ENCODE data around the gene BST2. TPM values are rescaled to one million over a fixed set of nuclear protein-coding genes. Genes with fewer than 3 reads are reported as not detected.

Gene BST2
- total RNA-seq, 1 experiment from 2014 or later = 22.8 TPM

DNA sequence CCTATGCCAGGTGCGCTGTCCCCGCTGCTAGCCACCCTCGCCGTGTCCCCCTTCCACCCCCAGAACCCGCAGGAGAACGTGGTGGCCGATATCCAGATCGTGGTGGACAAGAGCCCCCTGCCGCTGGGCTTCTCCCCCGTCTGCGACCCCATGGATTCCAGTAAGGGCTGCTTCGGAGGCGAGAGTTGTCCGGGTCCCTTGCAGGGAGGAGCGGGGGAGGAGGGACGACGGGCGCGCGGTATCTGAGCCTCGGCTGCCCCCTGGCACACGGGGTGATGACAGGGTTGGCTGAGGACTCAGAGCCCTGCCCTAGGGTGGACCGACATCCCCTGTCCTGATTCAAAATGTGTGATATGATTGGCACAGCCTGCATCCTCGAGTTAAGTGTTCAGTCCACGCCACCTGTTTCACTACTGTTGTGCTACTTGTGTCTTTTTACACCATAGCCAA is 15.1 kb upstream of the BST2 start (continued):
- TF ChIP-seq, protein P1, sequence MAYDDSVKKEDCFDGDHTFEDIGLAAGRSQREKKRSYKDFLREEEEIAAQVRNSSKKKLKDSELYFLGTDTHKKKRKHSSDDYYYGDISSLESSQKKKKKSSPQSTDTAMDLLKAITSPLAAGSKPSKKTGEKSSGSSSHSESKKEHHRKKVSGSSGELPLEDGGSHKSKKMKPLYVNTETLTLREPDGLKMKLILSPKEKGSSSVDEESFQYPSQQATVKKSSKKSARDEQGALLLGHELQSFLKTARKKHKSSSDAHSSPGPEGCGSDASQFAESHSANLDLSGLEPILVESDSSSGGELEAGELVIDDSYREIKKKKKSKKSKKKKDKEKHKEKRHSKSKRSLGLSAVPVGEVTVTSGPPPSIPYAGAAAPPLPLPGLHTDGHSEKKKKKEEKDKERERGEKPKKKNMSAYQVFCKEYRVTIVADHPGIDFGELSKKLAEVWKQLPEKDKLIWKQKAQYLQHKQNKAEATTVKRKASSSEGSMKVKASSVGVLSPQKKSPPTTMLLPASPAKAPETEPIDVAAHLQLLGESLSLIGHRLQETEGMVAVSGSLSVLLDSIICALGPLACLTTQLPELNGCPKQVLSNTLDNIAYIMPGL (CRISPR knock-in tag; IDR thresholded peaks at IDR 0.05) = 0 out of 2 replicates have a peak, but pooled peaks have one; percentile 19
- TF ChIP-seq FOXP1 (CRISPR knock-in tag; IDR thresholded peaks at IDR 0.05; ENCODE audit: borderline replicate concordance) = no peak
- TF ChIP-seq, protein P2, sequence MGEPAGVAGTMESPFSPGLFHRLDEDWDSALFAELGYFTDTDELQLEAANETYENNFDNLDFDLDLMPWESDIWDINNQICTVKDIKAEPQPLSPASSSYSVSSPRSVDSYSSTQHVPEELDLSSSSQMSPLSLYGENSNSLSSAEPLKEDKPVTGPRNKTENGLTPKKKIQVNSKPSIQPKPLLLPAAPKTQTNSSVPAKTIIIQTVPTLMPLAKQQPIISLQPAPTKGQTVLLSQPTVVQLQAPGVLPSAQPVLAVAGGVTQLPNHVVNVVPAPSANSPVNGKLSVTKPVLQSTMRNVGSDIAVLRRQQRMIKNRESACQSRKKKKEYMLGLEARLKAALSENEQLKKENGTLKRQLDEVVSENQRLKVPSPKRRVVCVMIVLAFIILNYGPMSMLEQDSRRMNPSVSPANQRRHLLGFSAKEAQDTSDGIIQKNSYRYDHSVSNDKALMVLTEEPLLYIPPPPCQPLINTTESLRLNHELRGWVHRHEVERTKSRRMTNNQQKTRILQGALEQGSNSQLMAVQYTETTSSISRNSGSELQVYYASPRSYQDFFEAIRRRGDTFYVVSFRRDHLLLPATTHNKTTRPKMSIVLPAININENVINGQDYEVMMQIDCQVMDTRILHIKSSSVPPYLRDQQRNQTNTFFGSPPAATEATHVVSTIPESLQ (CRISPR knock-in tag; IDR thresholded peaks at IDR 0.05) = no peak
- TF ChIP-seq ZNF416 (CRISPR knock-in tag; IDR thresholded peaks at IDR 0.05) = no peak
- TF ChIP-seq, protein P3, sequence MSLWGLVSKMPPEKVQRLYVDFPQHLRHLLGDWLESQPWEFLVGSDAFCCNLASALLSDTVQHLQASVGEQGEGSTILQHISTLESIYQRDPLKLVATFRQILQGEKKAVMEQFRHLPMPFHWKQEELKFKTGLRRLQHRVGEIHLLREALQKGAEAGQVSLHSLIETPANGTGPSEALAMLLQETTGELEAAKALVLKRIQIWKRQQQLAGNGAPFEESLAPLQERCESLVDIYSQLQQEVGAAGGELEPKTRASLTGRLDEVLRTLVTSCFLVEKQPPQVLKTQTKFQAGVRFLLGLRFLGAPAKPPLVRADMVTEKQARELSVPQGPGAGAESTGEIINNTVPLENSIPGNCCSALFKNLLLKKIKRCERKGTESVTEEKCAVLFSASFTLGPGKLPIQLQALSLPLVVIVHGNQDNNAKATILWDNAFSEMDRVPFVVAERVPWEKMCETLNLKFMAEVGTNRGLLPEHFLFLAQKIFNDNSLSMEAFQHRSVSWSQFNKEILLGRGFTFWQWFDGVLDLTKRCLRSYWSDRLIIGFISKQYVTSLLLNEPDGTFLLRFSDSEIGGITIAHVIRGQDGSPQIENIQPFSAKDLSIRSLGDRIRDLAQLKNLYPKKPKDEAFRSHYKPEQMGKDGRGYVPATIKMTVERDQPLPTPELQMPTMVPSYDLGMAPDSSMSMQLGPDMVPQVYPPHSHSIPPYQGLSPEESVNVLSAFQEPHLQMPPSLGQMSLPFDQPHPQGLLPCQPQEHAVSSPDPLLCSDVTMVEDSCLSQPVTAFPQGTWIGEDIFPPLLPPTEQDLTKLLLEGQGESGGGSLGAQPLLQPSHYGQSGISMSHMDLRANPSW (CRISPR knock-in tag; conservative IDR thresholded peaks at IDR 0.05; ENCODE audit: low read depth) = no peak

DNA sequence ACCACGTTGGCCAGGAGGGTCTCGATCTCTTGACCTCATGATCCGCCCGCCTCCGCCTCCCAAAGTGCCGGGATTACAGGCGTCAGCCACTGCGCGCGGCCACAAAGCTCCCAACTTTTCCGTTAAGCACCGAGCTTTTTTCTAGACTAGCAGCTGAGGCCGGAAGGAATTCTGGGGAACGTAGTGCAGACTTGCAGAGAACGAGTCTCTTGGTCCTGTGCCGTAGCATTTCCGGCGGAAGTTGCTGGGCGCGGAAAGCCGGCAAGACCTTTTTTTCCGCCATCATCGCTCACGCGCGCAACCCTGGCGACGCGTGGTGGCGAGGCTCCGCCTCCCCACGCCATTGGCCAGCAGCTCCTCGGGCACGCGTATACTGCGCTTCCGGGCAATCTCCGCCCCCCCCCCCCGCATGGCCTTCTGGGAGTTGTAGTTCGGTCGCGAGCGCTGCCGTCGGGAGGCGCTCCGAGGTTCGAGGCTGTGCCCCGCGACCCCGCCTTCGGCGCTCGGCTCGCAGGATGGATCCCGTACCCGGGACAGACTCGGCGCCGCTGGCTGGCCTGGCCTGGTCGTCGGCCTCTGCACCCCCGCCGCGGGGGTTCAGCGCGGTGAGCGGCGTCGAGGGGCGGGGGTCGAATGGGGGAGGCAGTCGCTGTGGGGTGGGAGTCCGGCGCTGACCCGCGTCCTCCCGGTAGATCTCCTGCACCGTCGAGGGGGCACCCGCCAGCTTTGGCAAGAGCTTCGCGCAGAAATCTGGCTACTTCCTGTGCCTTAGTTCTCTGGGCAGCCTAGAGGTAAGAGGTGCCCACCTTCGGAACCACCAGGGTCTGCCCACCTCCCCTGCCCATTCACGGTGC is 14.4 kb upstream of the BST2 start, which contains the start of gene MVB12A:
Gene MVB12A (plus strand): TSS at position 427 of the 854 bp plus-strand sequence. CDS start 89 bp downstream, at position 516.
- peaks cover 23% of the 10 kb centered on the region for H3K27me3 Mint-ChIP-seq (ENCODE audit: low read depth)
- H3K36me3 Mint-ChIP-seq = peaks cover 4% of the 10 kb centered on the region
- ATAC-seq (peak; percentile 87), DNase-seq (ENCODE audit: low spot score) (peak; percentile 97)
- ChIA-PET POLR2A (interaction anchor here (0.6 to 1.8 kb wide), 7 partner anchors 14 to 440 kb away, joined by 3 to 27 read pairs (median 3); partner anchors contain the start of genes BST2 and RPL18A), CTCF (interaction anchor here (0.7 to 2.7 kb wide), 26 partner anchors 9 to 355 kb away, joined by 3 to 17 read pairs (median 4); partner anchors contain the start of genes BST2, CCDC194, DDA1 and SLC27A1)
- H3K27ac Mint-ChIP-seq = peak within 1 kb of the TSS; percentile 99
- peak within 1 kb of the TSS; percentile 83 for H3K4me3 Mint-ChIP-seq
- peaks cover 41% of the 10 kb centered on the region for H3K4me1 Mint-ChIP-seq
- no peaks in the 10 kb centered on the region for H3K9me3 Mint-ChIP-seq
- TF ChIP-seq, protein P4, sequence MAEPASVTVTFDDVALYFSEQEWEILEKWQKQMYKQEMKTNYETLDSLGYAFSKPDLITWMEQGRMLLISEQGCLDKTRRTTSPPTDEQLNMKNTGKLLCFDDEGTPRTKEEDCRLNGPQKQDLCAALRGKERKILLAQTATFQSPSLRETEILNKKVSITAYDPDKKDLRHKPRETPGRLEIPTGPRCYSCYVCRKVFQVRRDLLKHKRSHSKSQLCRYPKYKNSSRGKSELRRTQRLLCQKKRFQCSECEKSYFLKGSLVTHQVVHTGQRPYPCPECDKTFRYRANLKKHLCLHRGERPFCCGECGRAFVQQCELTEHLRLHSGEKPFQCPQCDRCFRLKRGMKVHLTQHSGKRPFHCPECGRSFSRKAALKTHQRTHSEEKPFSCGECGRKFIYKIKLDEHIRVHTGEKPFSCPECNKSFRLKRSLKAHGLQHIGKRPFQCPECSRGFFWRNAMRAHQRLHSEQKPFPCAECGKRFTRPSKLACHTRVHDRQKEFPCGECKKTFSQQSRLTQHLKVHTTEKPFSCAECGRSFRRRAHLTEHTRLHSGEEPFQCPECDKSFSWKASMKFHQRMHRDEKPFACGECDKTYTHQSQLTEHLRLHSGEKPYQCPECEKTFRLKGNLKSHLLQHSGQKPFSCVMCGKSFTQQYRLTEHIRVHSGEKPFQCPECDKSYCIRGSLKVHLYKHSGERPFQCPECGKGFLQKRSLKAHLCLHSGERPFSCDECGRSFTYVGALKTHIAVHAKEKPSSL (CRISPR knock-in tag; conservative IDR thresholded peaks at IDR 0.05) = no peak
- TF ChIP-seq, protein P5, sequence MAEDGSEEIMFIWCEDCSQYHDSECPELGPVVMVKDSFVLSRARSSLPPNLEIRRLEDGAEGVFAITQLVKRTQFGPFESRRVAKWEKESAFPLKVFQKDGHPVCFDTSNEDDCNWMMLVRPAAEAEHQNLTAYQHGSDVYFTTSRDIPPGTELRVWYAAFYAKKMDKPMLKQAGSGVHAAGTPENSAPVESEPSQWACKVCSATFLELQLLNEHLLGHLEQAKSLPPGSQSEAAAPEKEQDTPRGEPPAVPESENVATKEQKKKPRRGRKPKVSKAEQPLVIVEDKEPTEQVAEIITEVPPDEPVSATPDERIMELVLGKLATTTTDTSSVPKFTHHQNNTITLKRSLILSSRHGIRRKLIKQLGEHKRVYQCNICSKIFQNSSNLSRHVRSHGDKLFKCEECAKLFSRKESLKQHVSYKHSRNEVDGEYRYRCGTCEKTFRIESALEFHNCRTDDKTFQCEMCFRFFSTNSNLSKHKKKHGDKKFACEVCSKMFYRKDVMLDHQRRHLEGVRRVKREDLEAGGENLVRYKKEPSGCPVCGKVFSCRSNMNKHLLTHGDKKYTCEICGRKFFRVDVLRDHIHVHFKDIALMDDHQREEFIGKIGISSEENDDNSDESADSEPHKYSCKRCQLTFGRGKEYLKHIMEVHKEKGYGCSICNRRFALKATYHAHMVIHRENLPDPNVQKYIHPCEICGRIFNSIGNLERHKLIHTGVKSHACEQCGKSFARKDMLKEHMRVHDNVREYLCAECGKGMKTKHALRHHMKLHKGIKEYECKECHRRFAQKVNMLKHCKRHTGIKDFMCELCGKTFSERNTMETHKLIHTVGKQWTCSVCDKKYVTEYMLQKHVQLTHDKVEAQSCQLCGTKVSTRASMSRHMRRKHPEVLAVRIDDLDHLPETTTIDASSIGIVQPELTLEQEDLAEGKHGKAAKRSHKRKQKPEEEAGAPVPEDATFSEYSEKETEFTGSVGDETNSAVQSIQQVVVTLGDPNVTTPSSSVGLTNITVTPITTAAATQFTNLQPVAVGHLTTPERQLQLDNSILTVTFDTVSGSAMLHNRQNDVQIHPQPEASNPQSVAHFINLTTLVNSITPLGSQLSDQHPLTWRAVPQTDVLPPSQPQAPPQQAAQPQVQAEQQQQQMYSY (CRISPR knock-in tag; IDR thresholded peaks at IDR 0.05) = no peak
- TF ChIP-seq FOXJ3 (CRISPR knock-in tag; IDR thresholded peaks at IDR 0.05; ENCODE audit: borderline replicate concordance) = no peak
- no peak for TF ChIP-seq ZNF317 (CRISPR knock-in tag; IDR thresholded peaks at IDR 0.05; ENCODE audit: borderline replicate concordance, low read depth)
- TF ChIP-seq NFYB (CRISPR knock-in tag; conservative IDR thresholded peaks at IDR 0.05; ENCODE audit: low read depth) = peak; percentile 75
- TF ChIP-seq ATF1 (CRISPR knock-in tag; IDR thresholded peaks at IDR 0.05) = no peak
- TF ChIP-seq, protein P6, sequence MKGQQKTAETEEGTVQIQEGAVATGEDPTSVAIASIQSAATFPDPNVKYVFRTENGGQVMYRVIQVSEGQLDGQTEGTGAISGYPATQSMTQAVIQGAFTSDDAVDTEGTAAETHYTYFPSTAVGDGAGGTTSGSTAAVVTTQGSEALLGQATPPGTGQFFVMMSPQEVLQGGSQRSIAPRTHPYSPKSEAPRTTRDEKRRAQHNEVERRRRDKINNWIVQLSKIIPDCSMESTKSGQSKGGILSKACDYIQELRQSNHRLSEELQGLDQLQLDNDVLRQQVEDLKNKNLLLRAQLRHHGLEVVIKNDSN (CRISPR knock-in tag; IDR thresholded peaks at IDR 0.05) = peak; percentile 70; the same call in 1 of the 2 replicates
- peak; percentile 70; the same call in 1 of the 2 replicates for TF ChIP-seq FOXK1 (CRISPR knock-in tag; IDR thresholded peaks at IDR 0.05)
- no peak for TF ChIP-seq SOX15 (CRISPR knock-in tag; IDR thresholded peaks at IDR 0.05)
- TF ChIP-seq JAZF1 (CRISPR knock-in tag; IDR thresholded peaks at IDR 0.05) = no peak
- TF ChIP-seq, protein P7, sequence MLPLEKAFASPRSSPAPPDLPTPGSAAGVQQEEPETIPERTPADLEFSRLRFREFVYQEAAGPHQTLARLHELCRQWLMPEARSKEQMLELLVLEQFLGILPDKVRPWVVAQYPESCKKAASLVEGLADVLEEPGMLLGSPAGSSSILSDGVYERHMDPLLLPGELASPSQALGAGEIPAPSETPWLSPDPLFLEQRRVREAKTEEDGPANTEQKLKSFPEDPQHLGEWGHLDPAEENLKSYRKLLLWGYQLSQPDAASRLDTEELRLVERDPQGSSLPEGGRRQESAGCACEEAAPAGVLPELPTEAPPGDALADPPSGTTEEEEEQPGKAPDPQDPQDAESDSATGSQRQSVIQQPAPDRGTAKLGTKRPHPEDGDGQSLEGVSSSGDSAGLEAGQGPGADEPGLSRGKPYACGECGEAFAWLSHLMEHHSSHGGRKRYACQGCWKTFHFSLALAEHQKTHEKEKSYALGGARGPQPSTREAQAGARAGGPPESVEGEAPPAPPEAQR (CRISPR knock-in tag; IDR thresholded peaks at IDR 0.05) = no peak
- TF ChIP-seq, protein P8, sequence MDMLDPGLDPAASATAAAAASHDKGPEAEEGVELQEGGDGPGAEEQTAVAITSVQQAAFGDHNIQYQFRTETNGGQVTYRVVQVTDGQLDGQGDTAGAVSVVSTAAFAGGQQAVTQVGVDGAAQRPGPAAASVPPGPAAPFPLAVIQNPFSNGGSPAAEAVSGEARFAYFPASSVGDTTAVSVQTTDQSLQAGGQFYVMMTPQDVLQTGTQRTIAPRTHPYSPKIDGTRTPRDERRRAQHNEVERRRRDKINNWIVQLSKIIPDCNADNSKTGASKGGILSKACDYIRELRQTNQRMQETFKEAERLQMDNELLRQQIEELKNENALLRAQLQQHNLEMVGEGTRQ (CRISPR knock-in tag; IDR thresholded peaks at IDR 0.05) = peak; percentile 59
